Adrenal gland (tissue), 5 donors: ENCODE data around the gene C16orf54.

Source experiments
- CTCF ChIP-seq, 6 experiments: fragments of 450-650 bp in 4 of 6; fragments of 200-600 bp in 2 of 6; sonication (generic) in 1 of 6; IDR thresholded peaks; 1 replicate in 5 of 6; 2 replicates in 1 of 6; pipeline versions ENCODE4 v1.5.1 to v1.8.0; 2016 to 2021; ENCODE audit warnings: antibody characterized with exemption in 6 of 6, mild to moderate bottlenecking in 2 of 6, moderate library complexity in 1 of 6
- POLR2A ChIP-seq, 2 donors: fragments of 450-650 bp; IDR thresholded peaks; one replicate each; pipeline ENCODE4 v1.6.1; 2017; ENCODE audit warnings: antibody characterized with exemption in 2 of 2, mild to moderate bottlenecking in 2 of 2, moderate library complexity in 1 of 2
- donor health status: DM: no; HTN: no; CAD: no.

- peak; percentile 52 to 81 (median 72) for TF ChIP-seq CTCF (IDR thresholded peaks at IDR 0.05)
- TF ChIP-seq POLR2A (IDR thresholded peaks at IDR 0.05), result peak; percentile 57 to 87
Observed at GRCh38 chr16:29790183-29790948, 44.6 kb upstream of the C16orf54 start, which contains the start of gene KIF22.
